HEK293 (cell line): ENCODE data around the gene PITPNC1.

Experiments
- CTCF ChIA-PET: fragments of 350-600 bp; formaldehyde crosslinking; extraction: SDS; loops from one replicate; lab custom pipeline; 2021; ENCODE audit warnings: antibody characterized with exemption; lab: Yijun Ruan, JAX
- POLR2A ChIA-PET: fragments of 300-600 bp; formaldehyde crosslinking; extraction: SDS; loops from one replicate; lab custom pipeline; 2020; ENCODE audit warnings: antibody characterized with exemption, inconsistent platforms; lab: Yijun Ruan, JAX
- H3K27ac ChIP-seq: fragments of 200-500 bp; sonication (Bioruptor generic); 2 replicates; pipeline ENCODE4 v1.5.1; 2014; ENCODE audit warnings: low read depth, low read length, control low read depth, inconsistent platforms; ENCODE audit errors: extremely low read depth
- H3K36me3 ChIP-seq, 2 experiments: fragments of 200-500 bp in 1 of 2; sonication (Bioruptor generic) in 1 of 2; 1 replicate in 1 of 2; 2 replicates in 1 of 2; pipeline ENCODE4 v1.5.1; 2014 to 2017; ENCODE audit warnings: inconsistent platforms in 2 of 2, low read length in 2 of 2; ENCODE audit not compliant: control insufficient read depth in 2 of 2, insufficient read depth in 1 of 2
- H3K4me1 ChIP-seq: fragments of 200-500 bp; sonication (Bioruptor generic); 2 replicates; pipeline ENCODE4 v1.5.1; 2014; ENCODE audit warnings: mild to moderate bottlenecking, low read length, inconsistent platforms; ENCODE audit not compliant: control insufficient read depth, insufficient read depth
- H3K4me3 ChIP-seq: 2 replicates; pipeline ENCODE4 v1.5.1; 2011; ENCODE audit warnings: low read depth, mild to moderate bottlenecking, control low read depth, low read length, moderate library complexity
- H3K9me3 ChIP-seq: fragments of 200-500 bp; sonication (Bioruptor generic); 2 replicates; pipeline ENCODE4 v1.5.1; 2014; ENCODE audit warnings: low read depth, low read length, inconsistent platforms; ENCODE audit not compliant: control insufficient read depth, insufficient read depth
- EGR2 ChIP-seq: fragments of 450-650 bp; formaldehyde crosslinking; IDR thresholded peaks from 2 replicates; pipeline ENCODE4 v1.5.1; 2016; ENCODE audit warnings: low read depth, missing biosample characterization, missing genetic modification characterization
- KLF7 ChIP-seq: fragments of 450-650 bp; formaldehyde crosslinking; IDR thresholded peaks from 2 replicates; pipeline ENCODE4 v1.5.1; 2016; ENCODE audit warnings: missing biosample characterization, missing genetic modification characterization, borderline replicate concordance
- REPIN1 ChIP-seq: fragments of 450-650 bp; formaldehyde crosslinking; IDR thresholded peaks from 2 replicates; pipeline ENCODE4 v1.5.1; 2017; ENCODE audit warnings: missing biosample characterization, missing genetic modification characterization, low read depth
- SCRT1 ChIP-seq: fragments of 450-650 bp; formaldehyde crosslinking; IDR thresholded peaks from 2 replicates; pipeline ENCODE4 v1.5.1; 2016; ENCODE audit warnings: missing biosample characterization, missing genetic modification characterization, borderline replicate concordance
- SCRT2 ChIP-seq: fragments of 450-650 bp; formaldehyde crosslinking; IDR thresholded peaks from 2 replicates; pipeline ENCODE4 v1.5.1; 2016; ENCODE audit warnings: missing biosample characterization, missing genetic modification characterization
- YY2 ChIP-seq: fragments of 450-650 bp; formaldehyde crosslinking; IDR thresholded peaks from 2 replicates; pipeline ENCODE4 v1.5.1; 2016; ENCODE audit warnings: missing biosample characterization, missing genetic modification characterization
- ZBTB20 ChIP-seq: fragments of 450-650 bp; formaldehyde crosslinking; IDR thresholded peaks from 2 replicates; pipeline ENCODE4 v1.5.1; 2016; ENCODE audit warnings: missing biosample characterization, missing genetic modification characterization
- ZEB2 ChIP-seq: fragments of 450-650 bp; formaldehyde crosslinking; IDR thresholded peaks from 2 replicates; pipeline ENCODE4 v1.5.1; 2016; ENCODE audit warnings: missing biosample characterization, missing genetic modification characterization
- ZNF221 ChIP-seq: fragments of 450-650 bp; formaldehyde crosslinking; IDR thresholded peaks from 2 replicates; pipeline ENCODE4 v1.5.1; 2017; ENCODE audit warnings: missing biosample characterization, missing genetic modification characterization, borderline replicate concordance
- ZNF341 ChIP-seq: fragments of 450-650 bp; formaldehyde crosslinking; IDR thresholded peaks from 2 replicates; pipeline ENCODE4; 2016; ENCODE audit warnings: low read depth, missing biosample characterization, missing genetic modification characterization
- ZNF404 ChIP-seq: fragments of 450-650 bp; formaldehyde crosslinking; IDR thresholded peaks from 2 replicates; pipeline ENCODE4 v1.5.1; 2017; ENCODE audit warnings: missing biosample characterization, missing genetic modification characterization
- ZNF433 ChIP-seq: fragments of 450-650 bp; formaldehyde crosslinking; IDR thresholded peaks from 2 replicates; pipeline ENCODE4 v1.5.1; 2016; ENCODE audit warnings: missing biosample characterization, missing genetic modification characterization, low read depth
- ZNF48 ChIP-seq: fragments of 450-650 bp; formaldehyde crosslinking; IDR thresholded peaks from 2 replicates; pipeline ENCODE4 v1.5.1; 2016; ENCODE audit warnings: missing biosample characterization, missing genetic modification characterization
- ZNF549 ChIP-seq: fragments of 450-650 bp; IDR thresholded peaks from 2 replicates; pipeline ENCODE4 v1.5.1; 2018; ENCODE audit warnings: missing biosample characterization, missing genetic modification characterization, mild to moderate bottlenecking, inconsistent platforms, moderate library complexity
- ZNF558 ChIP-seq: fragments of 450-650 bp; formaldehyde crosslinking; IDR thresholded peaks from 2 replicates; pipeline ENCODE4 v1.5.1; 2016; ENCODE audit warnings: missing biosample characterization, missing genetic modification characterization
- ZNF585B ChIP-seq: fragments of 450-650 bp; formaldehyde crosslinking; IDR thresholded peaks from 2 replicates; pipeline ENCODE4 v1.5.1; 2016; ENCODE audit warnings: missing biosample characterization, missing genetic modification characterization
- ZNF610 ChIP-seq: fragments of 450-650 bp; formaldehyde crosslinking; IDR thresholded peaks from 2 replicates; pipeline ENCODE4 v1.5.1; 2016; ENCODE audit warnings: missing biosample characterization, missing genetic modification characterization, borderline replicate concordance
- ZNF654 ChIP-seq: fragments of 450-650 bp; formaldehyde crosslinking; IDR thresholded peaks from 2 replicates; pipeline ENCODE4 v1.5.1; 2016; ENCODE audit warnings: low read depth, missing biosample characterization, missing genetic modification characterization
- ZNF658 ChIP-seq: fragments of 450-650 bp; formaldehyde crosslinking; IDR thresholded peaks from 2 replicates; pipeline ENCODE4; 2016; ENCODE audit warnings: missing biosample characterization, missing genetic modification characterization
- ZNF664 ChIP-seq: fragments of 450-650 bp; formaldehyde crosslinking; IDR thresholded peaks from 2 replicates; pipeline ENCODE4 v1.5.1; 2016; ENCODE audit warnings: missing biosample characterization, missing genetic modification characterization
- ZNF707 ChIP-seq: fragments of 450-650 bp; formaldehyde crosslinking; IDR thresholded peaks from 2 replicates; pipeline ENCODE4 v1.5.1; 2016; ENCODE audit warnings: missing biosample characterization, missing genetic modification characterization
- TF ChIP-seq, protein P1 (sequence below): fragments of 450-650 bp; IDR thresholded peaks from 2 replicates; pipeline ENCODE4 v1.5.1; 2018; ENCODE audit warnings: missing biosample characterization, mild to moderate bottlenecking, missing genetic modification characterization
- TF ChIP-seq, protein P2 (sequence below): fragments of 450-650 bp; formaldehyde crosslinking; IDR thresholded peaks from 2 replicates; pipeline ENCODE4 v1.5.1; 2016; ENCODE audit warnings: missing biosample characterization, missing genetic modification characterization, low read depth
- TF ChIP-seq, protein P3 (sequence below): fragments of 450-650 bp; formaldehyde crosslinking; IDR thresholded peaks from 2 replicates; pipeline ENCODE4 v1.5.1; 2016; ENCODE audit warnings: missing biosample characterization, missing genetic modification characterization, low read depth
- TF ChIP-seq, protein P4 (sequence below): fragments of 450-650 bp; formaldehyde crosslinking; IDR thresholded peaks from 2 replicates; pipeline ENCODE4 v1.5.1; 2017; ENCODE audit warnings: missing biosample characterization, missing genetic modification characterization
- TF ChIP-seq, protein P5 (sequence below): fragments of 450-650 bp; formaldehyde crosslinking; IDR thresholded peaks from 2 replicates; pipeline ENCODE4 v1.5.1; 2016; ENCODE audit warnings: missing biosample characterization, missing genetic modification characterization
- TF ChIP-seq, protein P6 (sequence below): fragments of 450-650 bp; formaldehyde crosslinking; IDR thresholded peaks from 2 replicates; pipeline ENCODE4 v1.5.1; 2016; ENCODE audit warnings: missing biosample characterization, missing genetic modification characterization

The PITPNC1 gene

DNA sequence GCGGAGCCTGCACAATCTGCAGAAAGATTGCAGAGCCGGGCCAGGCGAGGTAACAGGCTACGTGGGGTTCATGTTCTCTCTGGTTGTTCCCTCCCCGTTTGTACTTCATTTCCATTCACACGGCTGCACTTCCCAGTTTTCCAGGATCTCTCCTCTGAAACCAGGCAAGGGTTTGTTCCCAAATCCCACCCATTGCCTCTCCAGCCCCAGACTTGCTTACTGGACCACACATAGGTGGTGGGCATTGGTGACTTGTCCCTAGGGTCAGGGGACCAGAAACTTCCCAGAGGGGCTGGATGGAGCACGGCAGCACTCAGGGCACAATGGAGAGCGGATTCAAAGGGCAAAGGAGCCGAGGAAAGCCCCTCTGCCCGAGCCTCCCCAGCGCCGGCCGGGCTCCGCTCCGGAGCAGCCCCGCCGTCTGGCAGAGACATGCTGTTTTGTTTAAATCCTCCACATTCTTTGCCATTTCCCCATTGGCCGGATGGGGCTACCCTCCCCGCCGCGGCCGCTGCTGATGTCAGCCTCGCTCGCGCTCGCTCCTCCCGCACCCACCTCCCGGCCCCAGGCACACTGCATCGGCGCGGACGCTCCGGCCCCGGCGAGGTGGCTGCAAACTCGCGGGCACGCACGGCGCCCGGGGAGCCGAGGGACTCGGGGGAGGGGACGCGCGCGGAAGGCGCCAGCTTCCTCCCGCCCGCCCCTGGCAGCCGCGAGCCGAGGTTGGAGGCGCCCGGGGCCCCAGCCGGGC, at the start of gene PITPNC1:
Gene PITPNC1 (plus strand): TSS at position 545 of the 751 bp plus-strand sequence.
- ChIA-PET CTCF (interaction anchor here (1.0 to 4.2 kb wide), 10 partner anchors 11 to 342 kb away, joined by 3 to 43 read pairs (median 14); partner anchors contain the start of gene NOL11), POLR2A (interaction anchor here (0.6 to 1.3 kb wide), 3 partner anchors 9 to 341 kb away, joined by 3 to 4 read pairs (median 3); partner anchors contain the start of gene NOL11)
- Histone ChIP-seq H3K36me3 (no peaks in the 10 kb centered on the region), H3K27ac (peak within 1 kb of the TSS; percentile 87), H3K4me3 (peak within 1 kb of the TSS; percentile 85), H3K4me1 (peaks cover 5% of the 10 kb centered on the region; the same call in 1 of the 2 replicates), H3K9me3 (no peaks in the 10 kb centered on the region)
- TF ChIP-seq REPIN1 (tag by site-specific recombination) (no peak), ZNF664 (tag by site-specific recombination) (no peak), ZBTB20 (tag by site-specific recombination) (peak; percentile 79), ZNF404 (no peak), ZNF48 (tag by site-specific recombination) (no peak), ZNF433 (no peak), ZNF221 (tag by site-specific recombination) (no peak), EGR2 (tag by site-specific recombination) (no peak), ZNF707 (tag by site-specific recombination) (no peak), ZNF341 (peak; percentile 78), YY2 (no peak), ZNF610 (tag by site-specific recombination) (no peak), SCRT2 (tag by site-specific recombination) (no peak), ZNF654 (tag by site-specific recombination) (no peak), ZEB2 (no peak; the same call in 1 of the 2 replicates), SCRT1 (tag by site-specific recombination) (no peak), ZNF558 (tag by site-specific recombination) (no peak), KLF7 (no peak), ZNF585B (tag by site-specific recombination) (no peak), ZNF549 (no peak), ZNF658 (tag by site-specific recombination) (no peak)
- TF ChIP-seq, protein P1, sequence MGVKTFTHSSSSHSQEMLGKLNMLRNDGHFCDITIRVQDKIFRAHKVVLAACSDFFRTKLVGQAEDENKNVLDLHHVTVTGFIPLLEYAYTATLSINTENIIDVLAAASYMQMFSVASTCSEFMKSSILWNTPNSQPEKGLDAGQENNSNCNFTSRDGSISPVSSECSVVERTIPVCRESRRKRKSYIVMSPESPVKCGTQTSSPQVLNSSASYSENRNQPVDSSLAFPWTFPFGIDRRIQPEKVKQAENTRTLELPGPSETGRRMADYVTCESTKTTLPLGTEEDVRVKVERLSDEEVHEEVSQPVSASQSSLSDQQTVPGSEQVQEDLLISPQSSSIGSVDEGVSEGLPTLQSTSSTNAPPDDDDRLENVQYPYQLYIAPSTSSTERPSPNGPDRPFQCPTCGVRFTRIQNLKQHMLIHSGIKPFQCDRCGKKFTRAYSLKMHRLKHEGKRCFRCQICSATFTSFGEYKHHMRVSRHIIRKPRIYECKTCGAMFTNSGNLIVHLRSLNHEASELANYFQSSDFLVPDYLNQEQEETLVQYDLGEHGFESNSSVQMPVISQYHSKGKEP (tag by site-specific recombination) = peak; percentile 52; the same call in 1 of the 2 replicates
- TF ChIP-seq, protein P2, sequence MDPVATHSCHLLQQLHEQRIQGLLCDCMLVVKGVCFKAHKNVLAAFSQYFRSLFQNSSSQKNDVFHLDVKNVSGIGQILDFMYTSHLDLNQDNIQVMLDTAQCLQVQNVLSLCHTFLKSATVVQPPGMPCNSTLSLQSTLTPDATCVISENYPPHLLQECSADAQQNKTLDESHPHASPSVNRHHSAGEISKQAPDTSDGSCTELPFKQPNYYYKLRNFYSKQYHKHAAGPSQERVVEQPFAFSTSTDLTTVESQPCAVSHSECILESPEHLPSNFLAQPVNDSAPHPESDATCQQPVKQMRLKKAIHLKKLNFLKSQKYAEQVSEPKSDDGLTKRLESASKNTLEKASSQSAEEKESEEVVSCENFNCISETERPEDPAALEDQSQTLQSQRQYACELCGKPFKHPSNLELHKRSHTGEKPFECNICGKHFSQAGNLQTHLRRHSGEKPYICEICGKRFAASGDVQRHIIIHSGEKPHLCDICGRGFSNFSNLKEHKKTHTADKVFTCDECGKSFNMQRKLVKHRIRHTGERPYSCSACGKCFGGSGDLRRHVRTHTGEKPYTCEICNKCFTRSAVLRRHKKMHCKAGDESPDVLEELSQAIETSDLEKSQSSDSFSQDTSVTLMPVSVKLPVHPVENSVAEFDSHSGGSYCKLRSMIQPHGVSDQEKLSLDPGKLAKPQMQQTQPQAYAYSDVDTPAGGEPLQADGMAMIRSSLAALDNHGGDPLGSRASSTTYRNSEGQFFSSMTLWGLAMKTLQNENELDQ (tag by site-specific recombination) = no peak
- TF ChIP-seq, protein P3, sequence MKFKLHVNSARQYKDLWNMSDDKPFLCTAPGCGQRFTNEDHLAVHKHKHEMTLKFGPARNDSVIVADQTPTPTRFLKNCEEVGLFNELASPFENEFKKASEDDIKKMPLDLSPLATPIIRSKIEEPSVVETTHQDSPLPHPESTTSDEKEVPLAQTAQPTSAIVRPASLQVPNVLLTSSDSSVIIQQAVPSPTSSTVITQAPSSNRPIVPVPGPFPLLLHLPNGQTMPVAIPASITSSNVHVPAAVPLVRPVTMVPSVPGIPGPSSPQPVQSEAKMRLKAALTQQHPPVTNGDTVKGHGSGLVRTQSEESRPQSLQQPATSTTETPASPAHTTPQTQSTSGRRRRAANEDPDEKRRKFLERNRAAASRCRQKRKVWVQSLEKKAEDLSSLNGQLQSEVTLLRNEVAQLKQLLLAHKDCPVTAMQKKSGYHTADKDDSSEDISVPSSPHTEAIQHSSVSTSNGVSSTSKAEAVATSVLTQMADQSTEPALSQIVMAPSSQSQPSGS (tag by site-specific recombination) = no peak
- TF ChIP-seq, protein P4, sequence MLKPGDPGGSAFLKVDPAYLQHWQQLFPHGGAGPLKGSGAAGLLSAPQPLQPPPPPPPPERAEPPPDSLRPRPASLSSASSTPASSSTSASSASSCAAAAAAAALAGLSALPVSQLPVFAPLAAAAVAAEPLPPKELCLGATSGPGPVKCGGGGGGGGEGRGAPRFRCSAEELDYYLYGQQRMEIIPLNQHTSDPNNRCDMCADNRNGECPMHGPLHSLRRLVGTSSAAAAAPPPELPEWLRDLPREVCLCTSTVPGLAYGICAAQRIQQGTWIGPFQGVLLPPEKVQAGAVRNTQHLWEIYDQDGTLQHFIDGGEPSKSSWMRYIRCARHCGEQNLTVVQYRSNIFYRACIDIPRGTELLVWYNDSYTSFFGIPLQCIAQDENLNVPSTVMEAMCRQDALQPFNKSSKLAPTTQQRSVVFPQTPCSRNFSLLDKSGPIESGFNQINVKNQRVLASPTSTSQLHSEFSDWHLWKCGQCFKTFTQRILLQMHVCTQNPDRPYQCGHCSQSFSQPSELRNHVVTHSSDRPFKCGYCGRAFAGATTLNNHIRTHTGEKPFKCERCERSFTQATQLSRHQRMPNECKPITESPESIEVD (tag by site-specific recombination) = no peak
- TF ChIP-seq, protein P5, sequence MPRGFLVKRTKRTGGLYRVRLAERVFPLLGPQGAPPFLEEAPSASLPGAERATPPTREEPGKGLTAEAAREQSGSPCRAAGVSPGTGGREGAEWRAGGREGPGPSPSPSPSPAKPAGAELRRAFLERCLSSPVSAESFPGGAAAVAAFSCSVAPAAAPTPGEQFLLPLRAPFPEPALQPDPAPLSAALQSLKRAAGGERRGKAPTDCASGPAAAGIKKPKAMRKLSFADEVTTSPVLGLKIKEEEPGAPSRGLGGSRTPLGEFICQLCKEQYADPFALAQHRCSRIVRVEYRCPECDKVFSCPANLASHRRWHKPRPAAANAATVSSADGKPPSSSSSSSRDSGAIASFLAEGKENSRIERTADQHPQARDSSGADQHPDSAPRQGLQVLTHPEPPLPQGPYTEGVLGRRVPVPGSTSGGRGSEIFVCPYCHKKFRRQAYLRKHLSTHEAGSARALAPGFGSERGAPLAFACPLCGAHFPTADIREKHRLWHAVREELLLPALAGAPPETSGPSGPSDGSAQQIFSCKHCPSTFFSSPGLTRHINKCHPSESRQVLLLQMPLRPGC (tag by site-specific recombination) = no peak
- TF ChIP-seq, protein P6, sequence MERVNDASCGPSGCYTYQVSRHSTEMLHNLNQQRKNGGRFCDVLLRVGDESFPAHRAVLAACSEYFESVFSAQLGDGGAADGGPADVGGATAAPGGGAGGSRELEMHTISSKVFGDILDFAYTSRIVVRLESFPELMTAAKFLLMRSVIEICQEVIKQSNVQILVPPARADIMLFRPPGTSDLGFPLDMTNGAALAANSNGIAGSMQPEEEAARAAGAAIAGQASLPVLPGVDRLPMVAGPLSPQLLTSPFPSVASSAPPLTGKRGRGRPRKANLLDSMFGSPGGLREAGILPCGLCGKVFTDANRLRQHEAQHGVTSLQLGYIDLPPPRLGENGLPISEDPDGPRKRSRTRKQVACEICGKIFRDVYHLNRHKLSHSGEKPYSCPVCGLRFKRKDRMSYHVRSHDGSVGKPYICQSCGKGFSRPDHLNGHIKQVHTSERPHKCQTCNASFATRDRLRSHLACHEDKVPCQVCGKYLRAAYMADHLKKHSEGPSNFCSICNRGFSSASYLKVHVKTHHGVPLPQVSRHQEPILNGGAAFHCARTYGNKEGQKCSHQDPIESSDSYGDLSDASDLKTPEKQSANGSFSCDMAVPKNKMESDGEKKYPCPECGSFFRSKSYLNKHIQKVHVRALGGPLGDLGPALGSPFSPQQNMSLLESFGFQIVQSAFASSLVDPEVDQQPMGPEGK = peak; percentile 83
